H1 (cell line): ENCODE measurements around the gene MDH1B. TPM values are rescaled to one million over a fixed set of nuclear protein-coding genes. Genes with fewer than 3 reads are reported as not detected.

Experiments used
- CTCF ChIA-PET: fragments of 300-600 bp; sonication (Branson Sonifier 250); formaldehyde crosslinking; loops from one replicate; lab custom pipeline; 2021; ENCODE audit not compliant: partially characterized antibody; lab: Charles Lee
- POLR2A ChIA-PET: fragments of 300-600 bp; sonication (Branson Sonifier 250); formaldehyde crosslinking; loops from one replicate; lab custom pipeline; 2021; ENCODE audit warnings: inconsistent platforms; ENCODE audit not compliant: partially characterized antibody; lab: Charles Lee
- DNase-seq, 2 experiments: peaks; one replicate each; pipeline versions ENCODE4 v3.0.0 to v3.0.0-alpha.2; 2010 to 2022; ENCODE audit warnings: low spot score in 2 of 2, low read depth in 1 of 2, mixed read lengths in 1 of 2
- FAIRE-seq: peaks from 2 replicates; lab custom pipeline; 2011; peaks lifted over from hg19 to GRCh38; lab: Jason Lieb, UNC
- H2AFZ ChIP-seq: 2 replicates; pipeline ENCODE4 v1.8.1; 2012; ENCODE audit warnings: low read length, inconsistent platforms
- H2AK5ac ChIP-seq: 2 replicates; pipeline ENCODE4 v1.6.1; 2013; ENCODE audit warnings: low read depth, low read length
- H2BK120ac ChIP-seq: replicated peaks from 2 replicates; pipeline ENCODE3; 2013; ENCODE audit warnings: low read depth, low read length, inconsistent platforms
- H2BK12ac ChIP-seq: 2 replicates; pipeline ENCODE4 v1.6.1; 2013; ENCODE audit warnings: low read depth, low read length
- H2BK15ac ChIP-seq: 2 replicates; pipeline ENCODE4 v1.6.1; 2013; ENCODE audit warnings: low read length
- H2BK20ac ChIP-seq: 2 replicates; pipeline ENCODE4 v1.6.1; 2013; ENCODE audit warnings: low read length
- H2BK5ac ChIP-seq: 2 replicates; pipeline ENCODE4 v1.6.1; 2013; ENCODE audit warnings: low read depth, low read length
- H3K14ac ChIP-seq: 2 replicates; pipeline ENCODE4 v1.6.1; 2013; ENCODE audit warnings: inconsistent platforms; ENCODE audit not compliant: insufficient read length
- H3K18ac ChIP-seq: 2 replicates; pipeline ENCODE4 v1.6.1; 2013; ENCODE audit warnings: low read length; ENCODE audit errors: extremely low read depth
- H3K23ac ChIP-seq: 2 replicates; pipeline ENCODE4 v1.6.1; 2013; ENCODE audit warnings: inconsistent platforms; ENCODE audit not compliant: insufficient read length
- H3K23me2 ChIP-seq: 2 replicates; pipeline ENCODE4 v1.6.1; 2013; ENCODE audit warnings: low read depth, low read length
- H3K27ac ChIP-seq: 2 replicates; pipeline ENCODE4 v1.6.1; 2011; ENCODE audit warnings: low read depth, low read length, inconsistent platforms
- H3K27me3 ChIP-seq, 4 experiments: replicated peaks in 1 of 4; 1 replicate in 1 of 4; 2 replicates in 3 of 4; pipeline versions ENCODE4 v1.6.1 to v1.8.1; 2011 to 2013; ENCODE audit warnings: low read length in 3 of 4, mild to moderate bottlenecking in 3 of 4, inconsistent platforms in 2 of 4, mixed read lengths in 2 of 4, moderate library complexity in 1 of 4; ENCODE audit not compliant: control insufficient read depth in 3 of 4, insufficient read depth in 3 of 4; ENCODE audit errors: extremely low read depth in 1 of 4
- H3K36me3 ChIP-seq, 4 experiments: 2 replicates each; pipeline versions ENCODE4 v1.6.1 to v1.8.1; 2011 to 2013; ENCODE audit warnings: mild to moderate bottlenecking in 4 of 4, low read length in 3 of 4, moderate library complexity in 2 of 4, control low read depth in 1 of 4, inconsistent platforms in 1 of 4; ENCODE audit not compliant: insufficient read depth in 4 of 4, control insufficient read depth in 2 of 4
- H3K4ac ChIP-seq: replicated peaks from 2 replicates; pipeline ENCODE3; 2013; ENCODE audit warnings: low read length, low read depth, mixed read lengths, inconsistent platforms; ENCODE audit not compliant: insufficient read length
- H3K4me1 ChIP-seq, 4 experiments: replicated peaks in 1 of 4; 1 replicate in 1 of 4; 2 replicates in 3 of 4; pipeline versions ENCODE4 v1.6.1 to v1.8.1; 2011 to 2013; ENCODE audit warnings: low read length in 3 of 4, inconsistent platforms in 2 of 4, mixed read lengths in 1 of 4; ENCODE audit not compliant: insufficient read depth in 4 of 4, control insufficient read depth in 3 of 4
- H3K4me2 ChIP-seq, 2 experiments: 2 replicates each; pipeline versions ENCODE4 v1.6.1 to v1.8.1; 2011 to 2013; ENCODE audit warnings: low read depth in 2 of 2, low read length in 2 of 2, control low read depth in 1 of 2, inconsistent platforms in 1 of 2, mild to moderate bottlenecking in 1 of 2; ENCODE audit not compliant: insufficient read depth in 1 of 2
- H3K4me3 ChIP-seq, 4 experiments: fragments of 200-600, 300-600 bp in 1 of 4; sonication (generic), shearing (Covaris generic), sonication (Bioruptor Twin) in 1 of 4; 2 replicates each; pipeline versions ENCODE4 v1.5.1 to v1.8.1; 2011 to 2016; ENCODE audit warnings: low read length in 4 of 4, low read depth in 3 of 4, control low read depth in 2 of 4, inconsistent platforms in 2 of 4, mild to moderate bottlenecking in 2 of 4, mixed read lengths in 1 of 4, moderate library complexity in 1 of 4; ENCODE audit not compliant: insufficient read depth in 2 of 4; ENCODE audit errors: extremely low read depth in 1 of 4
- H3K56ac ChIP-seq: replicated peaks from 2 replicates; pipeline ENCODE3; 2013; ENCODE audit warnings: low read depth, mild to moderate bottlenecking, mixed read lengths, low read length, inconsistent platforms; ENCODE audit not compliant: insufficient read length
- H3K79me1 ChIP-seq: 2 replicates; pipeline ENCODE4 v1.6.1; 2013; ENCODE audit warnings: low read depth, low read length, control low read depth
- H3K79me2 ChIP-seq, 2 experiments: 2 replicates each; pipeline versions ENCODE4 v1.6.1 to v1.8.1; 2012 to 2013; ENCODE audit warnings: low read length in 2 of 2, mild to moderate bottlenecking in 2 of 2, inconsistent platforms in 1 of 2; ENCODE audit not compliant: insufficient read depth in 2 of 2, control insufficient read depth in 1 of 2
- H3K9ac ChIP-seq, 4 experiments: replicated peaks in 1 of 4; 1 replicate in 1 of 4; 2 replicates in 3 of 4; pipeline versions ENCODE4 v1.6.1 to v1.8.1; 2011 to 2013; ENCODE audit warnings: low read depth in 3 of 4, low read length in 3 of 4, control low read depth in 2 of 4, mild to moderate bottlenecking in 2 of 4, moderate library complexity in 2 of 4, inconsistent platforms in 1 of 4; ENCODE audit errors: extremely low read depth in 1 of 4
- H3K9me3 ChIP-seq, 2 experiments: 2 replicates each; pipeline versions ENCODE4 v1.6.1 to v1.8.1; 2012 to 2013; ENCODE audit warnings: mild to moderate bottlenecking in 2 of 2, moderate library complexity in 2 of 2, control low read depth in 1 of 2, inconsistent platforms in 1 of 2, low read depth in 1 of 2, low read length in 1 of 2, mixed read lengths in 1 of 2; ENCODE audit not compliant: insufficient read depth in 2 of 2
- H4K20me1 ChIP-seq, 2 experiments: replicated peaks in 1 of 2; 2 replicates each; pipeline versions ENCODE3 to v1.8.1; 2011 to 2013; ENCODE audit warnings: inconsistent platforms in 2 of 2, low read length in 2 of 2, mild to moderate bottlenecking in 1 of 2; ENCODE audit not compliant: insufficient read depth in 2 of 2, control insufficient read depth in 1 of 2
- H4K5ac ChIP-seq: 2 replicates; pipeline ENCODE4 v1.6.1; 2013; ENCODE audit warnings: low read length, low read depth, mixed read lengths, inconsistent platforms; ENCODE audit not compliant: insufficient read length
- H4K8ac ChIP-seq: 2 replicates; pipeline ENCODE4 v1.8.0; 2013; ENCODE audit warnings: mild to moderate bottlenecking, moderate library complexity, low read length, inconsistent platforms; ENCODE audit not compliant: insufficient read depth; ENCODE audit errors: extremely low read depth
- H4K91ac ChIP-seq: replicated peaks from 2 replicates; pipeline ENCODE3; 2013; ENCODE audit warnings: low read length, mixed read lengths, inconsistent platforms; ENCODE audit not compliant: insufficient read length
- ASH2L ChIP-seq: fragments of 200-600, 300-600 bp; sonication (generic); IDR thresholded peaks from one replicate; pipeline ENCODE4 v1.7.1; 2017; ENCODE audit warnings: low read length
- BACH1 ChIP-seq: IDR thresholded peaks from 2 replicates; pipeline ENCODE4 v1.6.1; 2012; ENCODE audit warnings: low read length, improper control_type of control experiment
- BCL11A ChIP-seq, 2 experiments: IDR thresholded peaks; one replicate each; pipeline ENCODE4 v1.6.1; 2011; ENCODE audit warnings: low read depth in 2 of 2, low read length in 2 of 2, mild to moderate bottlenecking in 2 of 2
- BRCA1 ChIP-seq: IDR thresholded peaks from 2 replicates; pipeline ENCODE4 v1.6.1; 2012; ENCODE audit warnings: low read depth, low read length, improper control_type of control experiment
- CBX5 ChIP-seq: fragments of 300-800, 300-1000 bp; sonication (generic); IDR thresholded peaks from 2 replicates; pipeline ENCODE4 v1.7.1; 2016; ENCODE audit warnings: antibody characterized with exemption, low read length, low read depth
- CEBPB ChIP-seq: IDR thresholded peaks from 2 replicates; pipeline ENCODE4 v1.6.1; 2012; ENCODE audit warnings: low read depth, low read length
- CHD1 ChIP-seq: IDR thresholded peaks from 2 replicates; pipeline ENCODE4 v1.6.1; 2012; ENCODE audit warnings: low read depth, low read length, improper control_type of control experiment
- EP300 ChIP-seq, 2 experiments: IDR thresholded peaks; 1 replicate in 1 of 2; 2 replicates in 1 of 2; pipeline ENCODE4 v1.6.1; 2011 to 2012; ENCODE audit warnings: low read depth in 2 of 2, low read length in 2 of 2, mild to moderate bottlenecking in 2 of 2, borderline replicate concordance in 1 of 2, inconsistent platforms in 1 of 2, moderate library complexity in 1 of 2
- GABPA ChIP-seq: IDR thresholded peaks from 2 replicates; pipeline ENCODE4 v1.6.1; 2011; ENCODE audit warnings: mild to moderate bottlenecking, low read length, moderate library complexity, borderline replicate concordance; ENCODE audit not compliant: insufficient read depth
- HDAC6 ChIP-seq: IDR thresholded peaks from one replicate; pipeline ENCODE4 v1.7.1; 2012; ENCODE audit warnings: low read depth, mild to moderate bottlenecking, inconsistent platforms, low read length, moderate library complexity
- MAX ChIP-seq: IDR thresholded peaks from 2 replicates; pipeline ENCODE4 v1.6.1; 2012; ENCODE audit warnings: inconsistent platforms
- NANOG ChIP-seq: IDR thresholded peaks from 2 replicates; pipeline ENCODE4 v1.6.1; 2011; ENCODE audit warnings: low read length, low read depth, mild to moderate bottlenecking, inconsistent platforms; ENCODE audit not compliant: insufficient read depth, poor library complexity, severe bottlenecking
- POLR2AphosphoS5 ChIP-seq: IDR thresholded peaks from 2 replicates; pipeline ENCODE4 v1.6.1; 2011; ENCODE audit warnings: low read depth, low read length
- SIRT6 ChIP-seq: IDR thresholded peaks from one replicate; pipeline ENCODE4 v1.7.1; 2012; ENCODE audit warnings: low read length, inconsistent platforms
- SRF ChIP-seq: IDR thresholded peaks from 2 replicates; pipeline ENCODE4 v1.6.1; 2011; ENCODE audit warnings: mild to moderate bottlenecking, low read depth, low read length, moderate library complexity
- TEAD4 ChIP-seq: IDR thresholded peaks from 2 replicates; pipeline ENCODE4 v1.6.1; 2012; ENCODE audit warnings: low read depth, low read length, inconsistent platforms, mixed read lengths
- WGBS, 2 experiments: shearing (Covaris generic) in 1 of 2; methylation state at CpG; one replicate each; pipeline versions ENCODE4 v1.1.6 to v1.1.7; 2013 to 2015; ENCODE audit warnings: low lambda C conversion rate in 2 of 2, mixed read lengths in 2 of 2, inconsistent platforms in 1 of 2, low coverage in 1 of 2, missing lambda C conversion rate in 1 of 2; ENCODE audit not compliant: insufficient replicate concordance in 2 of 2, insufficient coverage in 1 of 2, insufficient read length in 1 of 2; ENCODE audit errors: extremely low coverage in 1 of 2, missing lambda C conversion rate in 1 of 2; 5-methylcytosine and 5-hydroxymethylcytosine counted together
- polyA plus RNA-seq, 7 experiments: library from polyadenylated mRNA; depleted of rRNA in 3 of 7; stranded (reverse) in 5 of 7; unstranded in 2 of 7; fragments of >200 nt in 5 of 7; fragments of 200-250 nt in 2 of 7; gene quantifications; 1 replicate in 5 of 7; 2 replicates in 1 of 7; 4 replicates in 1 of 7; pipeline versions ENCODE4 v1.2.1 to v1.2.3, GENCODE V29; 2011 to 2013; ENCODE audit warnings: missing spikeins in 2 of 7, mixed read lengths in 2 of 7
- total RNA-seq: library from RNA; stranded (reverse); fragmentation: NEBNext Ultra II Directional; extraction: Animal tissue kit (Norgen Biotek cat#: 25700); gene quantifications from 2 replicates; pipeline ENCODE4 v1.2.1, GENCODE V29; 2021

The MDH1B gene
- total and polyA plus RNA-seq, 2 of the 8 experiments (the other 6 are each of a cell fraction or from before 2014, with no cell fraction given) = 1.5 to 2.1 TPM

- Histone ChIP-seq H3K4me2 (no peak overlapping the region), H3K23me2 (no peaks in the 10 kb centered on the region; the same call in 1 of the 2 replicates), H3K4me1 (no peaks in the 10 kb centered on the region), H3K9ac (no peak overlapping the region), H3K56ac (no peak overlapping the region), H3K36me3 (no peaks in the 10 kb centered on the region), H4K8ac (no peak overlapping the region), H3K9me3 (no peaks in the 10 kb centered on the region), H2BK5ac (no peak overlapping the region), H4K20me1 (no peaks in the 10 kb centered on the region), H3K79me2 (no peaks in the 10 kb centered on the region), H3K4ac (no peak overlapping the region), H2AK5ac (no peak overlapping the region), H3K79me1 (no peaks in the 10 kb centered on the region), H3K27me3 (no peaks in the 10 kb centered on the region), H2BK15ac (no peak overlapping the region), H2BK120ac (no peak overlapping the region), H3K27ac (no peak overlapping the region), H3K18ac (no peak overlapping the region), H3K23ac (no peak overlapping the region), H2AFZ (no peak overlapping the region), H3K4me3 (no peak overlapping the region), H3K14ac (no peak overlapping the region), H4K5ac (no peak overlapping the region), H4K91ac (no peak overlapping the region), H2BK20ac (no peak overlapping the region), H2BK12ac (no peak overlapping the region)
- TF ChIP-seq BCL11A (IDR thresholded peaks at IDR 0.05; ENCODE audit: low read depth in 2 of 2, low read length in 2 of 2) (no peak), SRF (no peak), CHD1 (no peak), GABPA (no peak), NANOG (no peak), EP300 (IDR thresholded peaks at IDR 0.05; ENCODE audit: borderline replicate concordance in 1 of 2, low read depth in 2 of 2, low read length in 2 of 2) (no peak), CEBPB (no peak), SIRT6 (no peak), POLR2AphosphoS5 (no peak), BRCA1 (no peak), ASH2L (no peak), BACH1 (no peak), MAX (no peak), TEAD4 (no peak), HDAC6 (no peak), CBX5 (no peak)
- ChIA-PET CTCF (no interaction called here), POLR2A (no interaction called here)
- WGBS, 2 experiments = 73% methylated on average over 2 of the region's 2 CpGs; no CpG with 5 or more reads in 1 of the 2 experiments
- DNase-seq (no peak), FAIRE-seq (no peak)
Observed at GRCh38 chr2:206688453-206688852, 76.7 kb downstream of the MDH1B start.
